SIG-M5 treated with dmso at 0.1 percent for 504 hours (cell line): ENCODE measurements around the gene SH2D3A.
"Not testable (repeated sequence)": the region's sequence is repeated elsewhere in the genome, so short reads cannot be mapped to it uniquely, and the experiment has no call there.

Experiments used
- DNase-seq: peaks from one replicate; lab custom pipeline; 2025; ENCODE audit not compliant: unreplicated experiment; lab: John Stamatoyannopoulos, UW

SH2D3A gene

GRCh38 chr19:6767357-6768235, at the start of gene SH2D3A:
Gene SH2D3A (minus strand): TSS chr19:6767435. CDS start chr19:6763748, 3,687 bp downstream.
- peak; percentile 90 for DNase-seq

- DNase-seq: no peak
Observed at GRCh38 chr19:6813659-6814058, 46.4 kb upstream of the SH2D3A start.

GRCh38 chr19:6812612-6813011, 45.4 kb upstream of the SH2D3A start:
- no peak for DNase-seq

- peak; percentile 17 for DNase-seq
Observed at GRCh38 chr19:6811906-6812305, 44.7 kb upstream of the SH2D3A start.

- DNase-seq: no peak
Observed at GRCh38 chr19:6811378-6811777, 44.1 kb upstream of the SH2D3A start.

GRCh38 chr19:6809262-6809661, 42.0 kb upstream of the SH2D3A start:
- DNase-seq: no peak

- DNase-seq: no peak
Observed at GRCh38 chr19:6808494-6808893, 41.3 kb upstream of the SH2D3A start.

- no peak for DNase-seq
Observed at GRCh38 chr19:6807291-6807690, 40.1 kb upstream of the SH2D3A start.

GRCh38 chr19:6806488-6806887, 39.3 kb upstream of the SH2D3A start:
- DNase-seq: peak; percentile 6

- DNase-seq: peak; percentile 64
Observed at GRCh38 chr19:6803036-6803404, 35.8 kb upstream of the SH2D3A start.

- DNase-seq: peak; percentile 90
Observed at GRCh38 chr19:6802336-6803035, 35.3 kb upstream of the SH2D3A start.

GRCh38 chr19:6801485-6802086, 34.4 kb upstream of the SH2D3A start:
- peak; percentile 84 for DNase-seq

GRCh38 chr19:6800991-6801484, 33.8 kb upstream of the SH2D3A start:
- peak; percentile 56 for DNase-seq

GRCh38 chr19:6800160-6800790, 33.0 kb upstream of the SH2D3A start:
- not testable (repeated sequence) for DNase-seq

GRCh38 chr19:6797646-6798045, 30.4 kb upstream of the SH2D3A start:
- no peak for DNase-seq

- DNase-seq: no peak
Observed at GRCh38 chr19:6796278-6796677, 29.0 kb upstream of the SH2D3A start.

- peak; percentile 5 for DNase-seq
Observed at GRCh38 chr19:6794686-6795431, 27.6 kb upstream of the SH2D3A start.

GRCh38 chr19:6793973-6794372, 26.7 kb upstream of the SH2D3A start:
- DNase-seq: no peak

GRCh38 chr19:6793411-6793810, 26.2 kb upstream of the SH2D3A start:
- no peak for DNase-seq

- DNase-seq: no peak
Observed at GRCh38 chr19:6791237-6791636, 24.0 kb upstream of the SH2D3A start.
